Activated T-cell treated with anti-CD3 and anti-CD28 coated beads, Interleukin-2, amount 50 U/mL, for 48 hours (primary cell): ENCODE measurements around the gene HOXC12.

ENCODE experiments used
- DNase-seq, 2 experiments: peaks; one replicate each; pipeline ENCODE4 v3.0.0-alpha.2; 2020

HOXC12 gene

GRCh38 chr12:53985692-53985993, 30.9 kb downstream of the HOXC12 start:
- no peak for DNase-seq

- DNase-seq: no peak
Observed at GRCh38 chr12:53985994-53986685, 31.4 kb downstream of the HOXC12 start.

GRCh38 chr12:53986686-53987483, 32.2 kb downstream of the HOXC12 start:
- no peak for DNase-seq

- no peak for DNase-seq
Observed at GRCh38 chr12:53987787-53988230, 33.1 kb downstream of the HOXC12 start.

- DNase-seq: no peak
Observed at GRCh38 chr12:53988541-53989226, 34.0 kb downstream of the HOXC12 start.

- no peak for DNase-seq
Observed at GRCh38 chr12:53989227-53990113, 34.8 kb downstream of the HOXC12 start.

- no peak for DNase-seq
Observed at GRCh38 chr12:53990311-53991076, 35.8 kb downstream of the HOXC12 start.

- DNase-seq: no peak
Observed at GRCh38 chr12:53991077-53991460, 36.4 kb downstream of the HOXC12 start.

GRCh38 chr12:53992377-53992889, 37.7 kb downstream of the HOXC12 start:
- no peak for DNase-seq

- DNase-seq: no peak
Observed at GRCh38 chr12:53993162-53994008, 38.7 kb downstream of the HOXC12 start.

- DNase-seq: no peak
Observed at GRCh38 chr12:53994009-53994263, 39.2 kb downstream of the HOXC12 start.

GRCh38 chr12:53994264-53995001, 39.7 kb downstream of the HOXC12 start:
- no peak for DNase-seq

GRCh38 chr12:53995002-53995377, 40.3 kb downstream of the HOXC12 start:
- peak; percentile 50 to 54 for DNase-seq

- DNase-seq: no peak
Observed at GRCh38 chr12:53995378-53996239, 40.9 kb downstream of the HOXC12 start.

- DNase-seq: no peak
Observed at GRCh38 chr12:53996240-53997203, 41.8 kb downstream of the HOXC12 start.

GRCh38 chr12:53997204-53998109, 42.8 kb downstream of the HOXC12 start:
- DNase-seq: no peak
